ENCODE results near the gene FMN1. TPM values are rescaled to one million over a fixed set of nuclear protein-coding genes. Genes with fewer than 3 reads are reported as not detected.

The FMN1 gene
- total and polyA plus RNA-seq, 2 of the 8 experiments (the other 6 are each of a cell fraction or from before 2014, with no cell fraction given): 0.27 to 3.7 TPM

DNA sequence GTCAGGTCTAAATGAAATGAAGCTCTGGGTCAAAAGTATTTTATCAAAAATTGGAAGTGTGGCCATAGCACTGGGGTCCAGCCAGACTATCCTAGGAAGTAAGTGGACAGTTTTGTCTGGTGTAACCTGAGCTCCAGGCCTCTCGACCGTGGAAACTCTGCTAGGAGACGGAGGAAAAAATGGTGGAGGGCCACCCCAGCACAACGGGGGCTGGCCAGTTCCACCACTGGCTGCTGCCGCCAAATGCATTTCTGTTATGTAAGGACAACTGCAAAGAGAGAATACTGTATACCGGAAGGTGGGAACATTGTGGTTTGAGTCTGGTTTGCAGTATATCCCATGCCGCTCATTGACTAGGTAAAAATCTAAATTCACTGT, 241.0 kb downstream of the FMN1 start:
- no peak overlapping the region for H2AFZ ChIP-seq (ENCODE audit: low read length)
- H2BK5ac ChIP-seq (ENCODE audit: low read depth, low read length): no peak overlapping the region; the same call in 1 of the 2 replicates
- H4K91ac ChIP-seq (replicated peaks; ENCODE audit: insufficient read length, low read length): no peak overlapping the region
- H3K9ac ChIP-seq (replicated peaks in 1 of 4; ENCODE audit: extremely low read depth in 1 of 4, low read depth in 3 of 4, low read length in 3 of 4): no peak overlapping the region
- no peaks in the 10 kb centered on the region for H3K9me3 ChIP-seq (ENCODE audit: insufficient read depth in 2 of 2, low read depth in 1 of 2, low read length in 1 of 2)
- ChIA-PET POLR2A (ENCODE audit: partially characterized antibody) (interaction anchor here (0.7 kb wide), 1 partner anchor 11 kb away, joined by 3 read pairs; no protein-coding TSS in a partner anchor), CTCF (ENCODE audit: partially characterized antibody) (interaction anchor here (0.9 to 7.3 kb wide), 9 partner anchors 9 to 292 kb away, joined by 3 to 57 read pairs (median 7); no protein-coding TSS in a partner anchor)
- H3K36me3 ChIP-seq (ENCODE audit: control insufficient read depth in 2 of 4, insufficient read depth in 4 of 4, low read length in 3 of 4): no peaks in the 10 kb centered on the region
- H3K14ac ChIP-seq (ENCODE audit: insufficient read length): no peak overlapping the region
- H3K27me3 ChIP-seq (replicated peaks in 1 of 4; ENCODE audit: control insufficient read depth in 3 of 4, extremely low read depth in 1 of 4, insufficient read depth in 3 of 4, low read length in 3 of 4): no peaks in the 10 kb centered on the region
- DNase-seq (ENCODE audit: low read depth in 1 of 2, low spot score in 2 of 2): no peak
- H4K20me1 ChIP-seq (replicated peaks in 1 of 2; ENCODE audit: control insufficient read depth in 1 of 2, insufficient read depth in 2 of 2, low read length in 2 of 2): no peaks in the 10 kb centered on the region
- TF ChIP-seq SP1 (IDR thresholded peaks at IDR 0.05; ENCODE audit: low read depth, low read length) (no peak), RNF2 (IDR thresholded peaks at IDR 0.05; ENCODE audit: borderline replicate concordance, low read depth, low read length, missing control alignments, poor library complexity, severe bottlenecking) (no peak), CTBP2 (IDR thresholded peaks at IDR 0.05; ENCODE audit: borderline replicate concordance, insufficient read depth, insufficient read length, low read length) (no peak), BCL11A (IDR thresholded peaks at IDR 0.05; ENCODE audit: low read depth in 2 of 2, low read length in 2 of 2) (no peak), SRF (IDR thresholded peaks at IDR 0.05; ENCODE audit: low read depth, low read length) (no peak), TAF1 (IDR thresholded peaks at IDR 0.05; ENCODE audit: low read depth, low read length) (no peak), SIN3A (conservative IDR thresholded peaks at IDR 0.05 in 1 of 2, IDR thresholded peaks at IDR 0.05 in 1 of 2; ENCODE audit: low read depth in 1 of 2, low read length in 2 of 2) (no peak), SUZ12 (IDR thresholded peaks at IDR 0.05; ENCODE audit: low read length) (no peak)
- H3K56ac ChIP-seq (replicated peaks; ENCODE audit: insufficient read length, low read depth, low read length): no peak overlapping the region
- no peak overlapping the region for H2BK12ac ChIP-seq (ENCODE audit: low read depth, low read length)
- H4K5ac ChIP-seq (ENCODE audit: insufficient read length, low read depth, low read length): no peak overlapping the region
- H3K4ac ChIP-seq (replicated peaks; ENCODE audit: insufficient read length, low read depth, low read length): no peak overlapping the region
- no peak overlapping the region for H2BK120ac ChIP-seq (replicated peaks; ENCODE audit: low read depth, low read length)
- WGBS, 2 experiments (ENCODE audit: extremely low coverage in 1 of 2, insufficient coverage in 1 of 2, insufficient read length in 1 of 2, insufficient replicate concordance in 2 of 2, low coverage in 1 of 2, low lambda C conversion rate in 2 of 2, missing lambda C conversion rate in 1 of 2): 46% methylated on average over 7 of the region's 7 CpGs; no CpG with 5 or more reads in 1 of the 2 experiments
- H2BK20ac ChIP-seq (ENCODE audit: low read length): no peak overlapping the region; the same call in 1 of the 2 replicates
- no peak overlapping the region for H3K18ac ChIP-seq (ENCODE audit: extremely low read depth, low read length)
- peaks cover 7 to 17% (median 14%) of the 10 kb centered on the region in 4 experiments; a peak in 6 of 7 replicates for H3K4me1 ChIP-seq (replicated peaks in 1 of 4; ENCODE audit: control insufficient read depth in 3 of 4, insufficient read depth in 4 of 4, low read length in 3 of 4)
- H3K27ac ChIP-seq (ENCODE audit: low read depth, low read length): no peak overlapping the region
- H3K23ac ChIP-seq (ENCODE audit: insufficient read length): no peak overlapping the region
- H3K23me2 ChIP-seq (ENCODE audit: low read depth, low read length): peaks cover 2% of the 10 kb centered on the region; the same call in 1 of the 2 replicates
- no peak for FAIRE-seq
- H2AK5ac ChIP-seq (ENCODE audit: low read depth, low read length): no peak overlapping the region
- H4K8ac ChIP-seq (ENCODE audit: extremely low read depth, insufficient read depth, low read length): 0 out of 2 replicates have a peak overlapping the region, but pooled peaks have one; percentile 20
- no peaks in the 10 kb centered on the region for H3K79me2 ChIP-seq (ENCODE audit: control insufficient read depth in 1 of 2, insufficient read depth in 2 of 2, low read length in 2 of 2)
- H3K4me3 ChIP-seq (ENCODE audit: extremely low read depth in 1 of 4, insufficient read depth in 2 of 4, low read depth in 3 of 4, low read length in 4 of 4): peak overlapping the region in 2 of 4 experiments; percentile 13 to 43; a peak in 2 of 8 replicates
- H3K4me2 ChIP-seq (ENCODE audit: insufficient read depth in 1 of 2, low read depth in 2 of 2, low read length in 2 of 2): peak overlapping the region; percentile 63 to 66
- H2BK15ac ChIP-seq (ENCODE audit: low read length): no peak overlapping the region
- no peaks in the 10 kb centered on the region for H3K79me1 ChIP-seq (ENCODE audit: low read depth, low read length)
